Head of caudate nucleus (tissue), 42 donors: ENCODE measurements around the gene TEX54.

Experiments used
- DNase-seq, 42 donors: peaks; one replicate each; pipeline versions ENCODE4 v3.0.0 to v3.0.0-alpha.2; 2020 to 2021; ENCODE audit warnings: mixed read lengths in 7 of 42
- intact Hi-C: fragments of 100-400 bp; cut with DNase I; formaldehyde crosslinking; loops from one replicate; pipeline ENCODE4 v1.15.0; 2022

The TEX54 gene

GRCh38 chr11:62804310-62805075, 28.1 kb downstream of the TEX54 start:
- peak in 2 of 42 donors; percentile 23 to 28 for DNase-seq
- intact Hi-C loops = loop anchor here (2.0 kb wide), 1 partner anchor 16 kb away; no protein-coding TSS in a partner anchor

GRCh38 chr11:62801071-62801470, 31.6 kb downstream of the TEX54 start:
- DNase-seq = no peak
- intact Hi-C loops = no loop called here

DNA sequence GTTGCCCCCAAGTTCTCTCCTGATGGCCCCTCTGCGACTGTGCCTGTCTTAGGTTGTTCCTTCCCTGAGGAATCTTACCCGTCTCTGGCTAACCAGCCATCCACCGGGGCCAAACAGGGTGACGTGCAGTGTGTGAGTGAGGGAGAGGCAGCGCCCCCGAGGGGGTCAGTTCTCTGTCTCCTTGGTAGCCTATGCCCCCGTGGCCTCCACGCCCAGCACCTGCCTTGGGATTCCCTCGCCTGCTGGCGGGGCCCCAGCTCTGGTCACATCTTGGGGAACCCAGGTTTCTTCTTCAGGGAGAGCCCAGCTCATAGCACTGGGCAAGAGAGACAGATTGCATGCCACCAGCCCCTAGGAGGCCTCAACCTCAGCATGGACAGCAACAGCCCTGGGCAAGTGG, 33.2 kb downstream of the TEX54 start:
- intact Hi-C loops = no loop called here
- no peak for DNase-seq

- intact Hi-C loops = no loop called here
- DNase-seq = no peak
Measured at GRCh38 chr11:62796281-62796680, 36.4 kb downstream of the TEX54 start.

- no peak for DNase-seq
- intact Hi-C loops = loop anchor here (5.0 kb wide), 1 partner anchor 63 kb away; no protein-coding TSS in a partner anchor
Measured at GRCh38 chr11:62794201-62794775, 38.4 kb downstream of the TEX54 start.

- DNase-seq = no peak
- intact Hi-C loops = loop anchor here (5.0 kb wide), 1 partner anchor 65 kb away; no protein-coding TSS in a partner anchor
Measured at GRCh38 chr11:62792202-62792575, 40.5 kb downstream of the TEX54 start.

DNA sequence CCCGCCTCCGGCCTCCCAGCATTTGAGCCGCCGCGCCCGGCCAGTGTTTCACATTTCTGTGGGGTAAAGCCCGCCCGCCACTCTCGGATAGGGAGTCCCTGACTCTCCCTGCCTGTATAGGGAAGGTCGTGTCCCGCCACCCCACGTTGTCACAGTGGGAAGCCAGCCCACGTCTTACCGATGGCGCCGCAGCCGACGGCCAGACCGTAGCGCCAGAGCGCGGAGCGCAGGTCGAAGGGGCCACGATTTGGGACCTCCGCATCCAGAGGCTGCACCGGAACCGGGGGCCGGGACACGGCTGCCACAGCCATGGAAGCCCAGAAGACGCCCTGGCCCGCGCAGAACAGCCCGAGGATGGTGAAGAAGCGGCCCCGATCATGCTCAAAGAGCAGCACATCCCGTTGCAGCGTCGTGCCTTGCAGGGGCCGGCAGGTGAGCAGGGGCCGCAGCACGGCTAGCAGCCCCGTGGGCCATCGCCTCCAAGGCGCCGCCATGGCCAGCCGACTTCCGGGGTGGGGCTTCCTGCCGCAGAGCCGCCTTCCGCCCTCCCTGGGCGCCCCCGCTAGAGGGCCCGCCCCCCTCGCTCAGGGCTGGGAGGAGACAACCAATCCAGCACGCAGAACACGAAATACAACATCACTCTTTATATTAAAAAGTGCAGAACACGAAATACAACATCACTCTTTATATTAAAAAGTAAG, 41.0 kb downstream of the TEX54 start, which contains the start of gene TMEM223:
Gene TMEM223, minus strand, starts transcription at position 506 of the 701 bp plus-strand sequence. Its CDS starts 12 bp downstream, at position 494.
- DNase-seq = peak; percentile 77 to 96 (median 93)
- intact Hi-C loops = loop anchor here (5.0 kb wide), 1 partner anchor 66 kb away; no protein-coding TSS in a partner anchor

- DNase-seq = peak in 17 of 42 donors; percentile 13 to 76 (median 54)
- intact Hi-C loops = loop anchor here (2.0 to 10.0 kb wide), 2 partner anchors 15 to 45 kb away; partner anchors contain the start of genes NXF1, STX5, TEX54 and WDR74
Measured at GRCh38 chr11:62789576-62789975, 43.1 kb downstream of the TEX54 start.

GRCh38 chr11:62788991-62789390, 43.6 kb downstream of the TEX54 start:
- intact Hi-C loops = loop anchor here (2.0 to 10.0 kb wide), 2 partner anchors 16 to 46 kb away; partner anchors contain the start of genes NXF1, STX5, TEX54 and WDR74

GRCh38 chr11:62787005-62787759, 45.5 kb downstream of the TEX54 start, which contains the start of gene TMEM179B:
TMEM179B (plus strand) TSS chr11:62787402; CDS start chr11:62787432, 30 bp downstream.
- intact Hi-C loops = loop anchor here (2.0 to 10.0 kb wide), 2 partner anchors 16 to 48 kb away; partner anchors contain the start of genes STX5, TAF6L, TEX54 and WDR74
- peak; percentile 96 to 100 (median 99) for DNase-seq

More at GRCh38 chr11:62788991-62789390, 43.6 kb downstream of the TEX54 start:
- DNase-seq = no peak

- intact Hi-C loops = loop anchor here (2.0 to 10.0 kb wide), 2 partner anchors 16 to 48 kb away; partner anchors contain the start of genes STX5, TAF6L, TEX54 and WDR74
- DNase-seq = peak; percentile 68 to 94 (median 87)
Measured at GRCh38 chr11:62786318-62787004, 46.2 kb downstream of the TEX54 start.

- no peak for DNase-seq
- intact Hi-C loops = loop anchor here (10.0 kb wide), 1 partner anchor 52 kb away; the partner anchor contains the start of genes STX5, TEX54 and WDR74
Measured at GRCh38 chr11:62782753-62783152, 49.9 kb downstream of the TEX54 start.
